ENCODE results near the gene HES2.
"Not testable (repeated sequence)": the region's sequence is repeated elsewhere in the genome, so short reads cannot be mapped to it uniquely, and the experiment has no call there.

The HES2 gene

DNA sequence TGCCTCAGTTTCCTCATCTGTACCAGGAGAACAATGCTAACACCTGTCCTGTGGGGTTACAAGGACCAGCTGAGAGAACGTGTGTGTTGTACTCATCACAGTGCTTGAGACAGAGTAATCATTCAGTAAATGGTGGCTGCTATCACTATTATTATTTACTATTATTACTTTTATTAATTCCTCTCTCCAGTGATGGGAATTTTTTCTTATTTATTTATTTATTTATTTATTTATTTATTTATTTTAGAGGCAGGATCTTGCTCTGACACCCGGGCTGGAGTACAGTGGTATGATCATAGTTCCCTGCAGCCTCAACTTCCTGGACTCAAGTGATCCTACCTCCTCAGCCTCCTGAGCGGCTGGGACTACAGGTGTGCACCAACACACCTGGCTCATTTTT, 16.6 kb upstream of the HES2 start:
- H3K36me3 ChIP-seq (ENCODE audit: control insufficient read depth, insufficient read depth, low read length); H3K4me1 ChIP-seq (ENCODE audit: control insufficient read depth, insufficient read depth, low read length, poor library complexity, severe bottlenecking); H3K27me3 ChIP-seq (replicated peaks; ENCODE audit: control insufficient read depth, insufficient read depth, low read length, poor library complexity, severe bottlenecking); H3K9me3 ChIP-seq (ENCODE audit: control insufficient read depth, low read length); H3K27ac ChIP-seq (ENCODE audit: insufficient read depth, low read length, poor library complexity, severe bottlenecking); H3K4me3 ChIP-seq (ENCODE audit: insufficient read depth, low read depth, low read length, poor library complexity, severe bottlenecking); DNase-seq: not testable (repeated sequence)

DNA sequence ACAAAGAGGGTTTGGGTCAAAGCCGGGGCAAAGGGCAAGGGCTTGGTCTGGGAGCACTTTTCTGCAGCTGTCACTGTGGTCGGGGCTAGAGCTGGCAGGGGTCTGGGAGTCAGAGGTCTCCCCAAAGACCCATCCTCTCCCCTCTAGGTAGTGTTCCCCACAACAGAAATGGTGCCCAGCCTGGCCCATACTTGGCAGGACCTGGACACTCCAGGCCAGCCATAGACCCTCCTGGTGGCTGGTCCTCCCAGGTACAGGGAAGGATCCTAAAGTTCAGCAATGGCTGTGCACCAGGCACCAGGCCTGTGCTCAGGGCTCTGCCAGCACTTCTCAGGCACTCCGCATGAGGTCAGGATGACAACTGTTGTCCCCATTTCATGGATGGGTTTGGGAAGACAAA, 15.8 kb upstream of the HES2 start:
- no peaks in the 10 kb centered on the region for H3K27me3 ChIP-seq (replicated peaks; ENCODE audit: control insufficient read depth, insufficient read depth, low read length, poor library complexity, severe bottlenecking)
- peaks cover 4% of the 10 kb centered on the region for H3K4me1 ChIP-seq (ENCODE audit: control insufficient read depth, insufficient read depth, low read length, poor library complexity, severe bottlenecking)
- no peak overlapping the region for H3K4me3 ChIP-seq (ENCODE audit: insufficient read depth, low read depth, low read length, poor library complexity, severe bottlenecking)
- H3K36me3 ChIP-seq (ENCODE audit: control insufficient read depth, insufficient read depth, low read length): no peaks in the 10 kb centered on the region
- no peak for DNase-seq
- no peak overlapping the region for H3K27ac ChIP-seq (ENCODE audit: insufficient read depth, low read length, poor library complexity, severe bottlenecking)
- no peaks in the 10 kb centered on the region for H3K9me3 ChIP-seq (ENCODE audit: control insufficient read depth, low read length)

GRCh38 chr1:6435129-6435528, 15.4 kb upstream of the HES2 start:
- no peaks in the 10 kb centered on the region for H3K9me3 ChIP-seq (ENCODE audit: control insufficient read depth, low read length)

GRCh38 chr1:6434186-6434585, 14.5 kb upstream of the HES2 start:
- no peaks in the 10 kb centered on the region for H3K36me3 ChIP-seq (ENCODE audit: control insufficient read depth, insufficient read depth, low read length)
- H3K27ac ChIP-seq (ENCODE audit: insufficient read depth, low read length, poor library complexity, severe bottlenecking): no peak overlapping the region
- no peak for DNase-seq
- H3K9me3 ChIP-seq (ENCODE audit: control insufficient read depth, low read length): no peaks in the 10 kb centered on the region
- H3K27me3 ChIP-seq (replicated peaks; ENCODE audit: control insufficient read depth, insufficient read depth, low read length, poor library complexity, severe bottlenecking): no peaks in the 10 kb centered on the region
- H3K4me3 ChIP-seq (ENCODE audit: insufficient read depth, low read depth, low read length, poor library complexity, severe bottlenecking): no peak overlapping the region
- H3K4me1 ChIP-seq (ENCODE audit: control insufficient read depth, insufficient read depth, low read length, poor library complexity, severe bottlenecking): no peaks in the 10 kb centered on the region

More at GRCh38 chr1:6435129-6435528, 15.4 kb upstream of the HES2 start:
- Histone ChIP-seq H3K4me1 (ENCODE audit: control insufficient read depth, insufficient read depth, low read length, poor library complexity, severe bottlenecking) (peaks cover 3% of the 10 kb centered on the region), H3K4me3 (ENCODE audit: insufficient read depth, low read depth, low read length, poor library complexity, severe bottlenecking) (no peak overlapping the region), H3K27ac (ENCODE audit: insufficient read depth, low read length, poor library complexity, severe bottlenecking) (no peak overlapping the region), H3K27me3 (replicated peaks; ENCODE audit: control insufficient read depth, insufficient read depth, low read length, poor library complexity, severe bottlenecking) (no peaks in the 10 kb centered on the region), H3K36me3 (ENCODE audit: control insufficient read depth, insufficient read depth, low read length) (no peaks in the 10 kb centered on the region)
- DNase-seq: no peak

DNA sequence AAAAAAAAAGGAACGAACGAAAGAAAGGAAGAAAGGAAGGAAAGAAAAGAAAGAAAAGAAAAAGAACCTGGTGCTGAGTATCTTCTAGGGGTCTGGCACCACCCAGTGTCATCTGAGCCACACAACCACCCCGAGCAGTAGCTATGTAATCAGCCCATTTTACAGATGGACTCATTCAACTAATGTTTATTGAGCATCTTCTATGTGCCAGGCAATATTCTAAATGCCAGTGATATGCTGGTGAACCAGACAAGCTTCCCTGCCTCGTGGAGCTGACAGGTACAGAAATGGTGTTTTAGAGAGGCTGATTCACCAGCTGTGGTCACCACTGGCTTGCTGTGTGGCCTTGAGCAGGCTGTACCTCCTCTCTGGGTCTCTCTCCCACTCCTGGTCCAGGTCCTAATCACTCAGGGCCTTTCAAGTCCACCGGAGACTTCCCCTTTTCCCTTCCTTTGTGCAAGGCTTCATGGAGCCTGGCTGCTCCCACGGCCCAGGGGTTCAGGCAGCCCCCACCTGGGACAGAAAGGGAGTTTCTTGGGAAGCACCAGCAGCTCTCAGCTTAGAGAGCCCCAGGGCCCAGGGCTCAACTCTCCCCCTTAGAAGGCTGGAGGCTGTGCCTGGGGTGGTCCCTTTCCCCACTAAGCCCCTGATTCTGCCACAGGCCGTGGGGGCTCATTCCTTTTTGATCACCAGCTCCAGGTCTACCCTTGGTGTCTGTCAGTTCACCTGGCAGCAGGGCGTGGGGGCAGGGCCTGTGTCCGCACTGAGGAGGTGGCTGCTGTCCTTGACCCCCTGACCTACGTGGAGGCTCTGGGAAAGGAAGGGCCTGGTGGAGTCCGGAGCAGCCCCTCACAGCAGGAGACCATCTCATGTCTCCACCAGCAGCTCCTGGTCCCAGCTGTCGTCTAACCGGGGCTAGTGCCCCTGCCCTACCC, 12.2 kb upstream of the HES2 start:
- not testable (repeated sequence) for H3K27me3 ChIP-seq (replicated peaks; ENCODE audit: control insufficient read depth, insufficient read depth, low read length, poor library complexity, severe bottlenecking); H3K36me3 ChIP-seq (ENCODE audit: control insufficient read depth, insufficient read depth, low read length); H3K27ac ChIP-seq (ENCODE audit: insufficient read depth, low read length, poor library complexity, severe bottlenecking); DNase-seq; H3K4me1 ChIP-seq (ENCODE audit: control insufficient read depth, insufficient read depth, low read length, poor library complexity, severe bottlenecking); H3K9me3 ChIP-seq (ENCODE audit: control insufficient read depth, low read length); H3K4me3 ChIP-seq (ENCODE audit: insufficient read depth, low read depth, low read length, poor library complexity, severe bottlenecking)

GRCh38 chr1:6429660-6430411, 10.1 kb upstream of the HES2 start:
- H3K9me3 ChIP-seq (ENCODE audit: control insufficient read depth, low read length); H3K27me3 ChIP-seq (replicated peaks; ENCODE audit: control insufficient read depth, insufficient read depth, low read length, poor library complexity, severe bottlenecking); H3K27ac ChIP-seq (ENCODE audit: insufficient read depth, low read length, poor library complexity, severe bottlenecking); DNase-seq; H3K36me3 ChIP-seq (ENCODE audit: control insufficient read depth, insufficient read depth, low read length); H3K4me1 ChIP-seq (ENCODE audit: control insufficient read depth, insufficient read depth, low read length, poor library complexity, severe bottlenecking); H3K4me3 ChIP-seq (ENCODE audit: insufficient read depth, low read depth, low read length, poor library complexity, severe bottlenecking): not testable (repeated sequence)

GRCh38 chr1:6428453-6428852, 8.7 kb upstream of the HES2 start:
- not testable (repeated sequence) for H3K27me3 ChIP-seq (replicated peaks; ENCODE audit: control insufficient read depth, insufficient read depth, low read length, poor library complexity, severe bottlenecking); DNase-seq; H3K9me3 ChIP-seq (ENCODE audit: control insufficient read depth, low read length); H3K4me3 ChIP-seq (ENCODE audit: insufficient read depth, low read depth, low read length, poor library complexity, severe bottlenecking); H3K27ac ChIP-seq (ENCODE audit: insufficient read depth, low read length, poor library complexity, severe bottlenecking); H3K36me3 ChIP-seq (ENCODE audit: control insufficient read depth, insufficient read depth, low read length)
- H3K4me1 ChIP-seq (ENCODE audit: control insufficient read depth, insufficient read depth, low read length, poor library complexity, severe bottlenecking): peaks cover 16% of the 10 kb centered on the region

- H3K27ac ChIP-seq (ENCODE audit: insufficient read depth, low read length, poor library complexity, severe bottlenecking): no peak overlapping the region
- DNase-seq: no peak
- peaks cover 8% of the 10 kb centered on the region for H3K27me3 ChIP-seq (replicated peaks; ENCODE audit: control insufficient read depth, insufficient read depth, low read length, poor library complexity, severe bottlenecking)
- peaks cover 18% of the 10 kb centered on the region for H3K4me1 ChIP-seq (ENCODE audit: control insufficient read depth, insufficient read depth, low read length, poor library complexity, severe bottlenecking)
- no peaks in the 10 kb centered on the region for H3K9me3 ChIP-seq (ENCODE audit: control insufficient read depth, low read length)
- H3K36me3 ChIP-seq (ENCODE audit: control insufficient read depth, insufficient read depth, low read length): no peaks in the 10 kb centered on the region
- no peak overlapping the region for H3K4me3 ChIP-seq (ENCODE audit: insufficient read depth, low read depth, low read length, poor library complexity, severe bottlenecking)
These were observed 8.0 kb upstream of the HES2 start for GRCh38 chr1:6427441-6428390.

GRCh38 chr1:6426972-6427350, 7.2 kb upstream of the HES2 start:
- no peaks in the 10 kb centered on the region for H3K36me3 ChIP-seq (ENCODE audit: control insufficient read depth, insufficient read depth, low read length)
- peaks cover 8% of the 10 kb centered on the region for H3K27me3 ChIP-seq (replicated peaks; ENCODE audit: control insufficient read depth, insufficient read depth, low read length, poor library complexity, severe bottlenecking)
- peaks cover 18% of the 10 kb centered on the region for H3K4me1 ChIP-seq (ENCODE audit: control insufficient read depth, insufficient read depth, low read length, poor library complexity, severe bottlenecking)
- no peak for DNase-seq
- H3K4me3 ChIP-seq (ENCODE audit: insufficient read depth, low read depth, low read length, poor library complexity, severe bottlenecking): no peak overlapping the region
- no peak overlapping the region for H3K27ac ChIP-seq (ENCODE audit: insufficient read depth, low read length, poor library complexity, severe bottlenecking)
- no peaks in the 10 kb centered on the region for H3K9me3 ChIP-seq (ENCODE audit: control insufficient read depth, low read length)
